GM13977 (cell line): Measurements from ENCODE around the gene LRCH1.

Experiments
- DNase-seq: peaks from one replicate; pipeline ENCODE4 v3.0.0; 2012; ENCODE audit warnings: low spot score
- in situ Hi-C: fragments of 300-500 bp; cut with MboI; formaldehyde crosslinking; loops from one replicate; pipeline ENCODE4 v1.12.0; 2022; ENCODE audit warnings: low sequenced_read_pairs, low pct_unique_long_range_greater_than_20kb, mixed read lengths, inconsistent platforms; ENCODE audit not compliant: unreplicated experiment
- TF ChIP-seq, protein P1 (sequence below): IDR thresholded peaks from 2 replicates; pipeline ENCODE4 v1.5.1; 2012; ENCODE audit warnings: mild to moderate bottlenecking, control low read depth; ENCODE audit not compliant: insufficient read depth; ENCODE audit errors: extremely low read depth, missing control alignments

Gene LRCH1

GRCh38 chr13:46717856-46718255 lies 164.9 kb downstream of the LRCH1 start:
- no peak for DNase-seq
- TF ChIP-seq, protein P1, sequence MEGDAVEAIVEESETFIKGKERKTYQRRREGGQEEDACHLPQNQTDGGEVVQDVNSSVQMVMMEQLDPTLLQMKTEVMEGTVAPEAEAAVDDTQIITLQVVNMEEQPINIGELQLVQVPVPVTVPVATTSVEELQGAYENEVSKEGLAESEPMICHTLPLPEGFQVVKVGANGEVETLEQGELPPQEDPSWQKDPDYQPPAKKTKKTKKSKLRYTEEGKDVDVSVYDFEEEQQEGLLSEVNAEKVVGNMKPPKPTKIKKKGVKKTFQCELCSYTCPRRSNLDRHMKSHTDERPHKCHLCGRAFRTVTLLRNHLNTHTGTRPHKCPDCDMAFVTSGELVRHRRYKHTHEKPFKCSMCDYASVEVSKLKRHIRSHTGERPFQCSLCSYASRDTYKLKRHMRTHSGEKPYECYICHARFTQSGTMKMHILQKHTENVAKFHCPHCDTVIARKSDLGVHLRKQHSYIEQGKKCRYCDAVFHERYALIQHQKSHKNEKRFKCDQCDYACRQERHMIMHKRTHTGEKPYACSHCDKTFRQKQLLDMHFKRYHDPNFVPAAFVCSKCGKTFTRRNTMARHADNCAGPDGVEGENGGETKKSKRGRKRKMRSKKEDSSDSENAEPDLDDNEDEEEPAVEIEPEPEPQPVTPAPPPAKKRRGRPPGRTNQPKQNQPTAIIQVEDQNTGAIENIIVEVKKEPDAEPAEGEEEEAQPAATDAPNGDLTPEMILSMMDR, result no peak
- in situ Hi-C loops, result no loop called here

DNA sequence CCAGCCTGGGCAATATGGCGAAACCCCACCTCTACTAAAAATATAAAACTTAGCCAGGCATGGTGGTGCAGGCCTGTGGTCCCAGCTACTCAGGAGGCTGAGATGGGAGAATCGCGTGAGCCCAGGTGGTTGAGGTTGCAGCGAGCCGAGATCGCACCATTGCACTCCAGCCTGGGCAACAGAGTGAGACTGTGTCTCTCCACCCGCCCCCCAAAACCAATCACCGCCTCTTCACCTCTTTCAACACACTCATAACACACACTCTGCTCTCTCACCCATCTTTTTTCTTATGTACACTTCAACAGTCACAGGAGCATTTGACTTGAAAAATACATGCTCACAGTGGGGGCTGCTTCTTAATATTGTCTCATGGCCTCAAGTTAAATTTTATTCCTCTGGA lies 167.2 kb downstream of the LRCH1 start:
- TF ChIP-seq, protein P1, result no peak
- peak; percentile 35 for DNase-seq
- in situ Hi-C loops, result loop anchor here (10.0 kb wide), 1 partner anchor 235 kb away; no protein-coding TSS in a partner anchor

DNA sequence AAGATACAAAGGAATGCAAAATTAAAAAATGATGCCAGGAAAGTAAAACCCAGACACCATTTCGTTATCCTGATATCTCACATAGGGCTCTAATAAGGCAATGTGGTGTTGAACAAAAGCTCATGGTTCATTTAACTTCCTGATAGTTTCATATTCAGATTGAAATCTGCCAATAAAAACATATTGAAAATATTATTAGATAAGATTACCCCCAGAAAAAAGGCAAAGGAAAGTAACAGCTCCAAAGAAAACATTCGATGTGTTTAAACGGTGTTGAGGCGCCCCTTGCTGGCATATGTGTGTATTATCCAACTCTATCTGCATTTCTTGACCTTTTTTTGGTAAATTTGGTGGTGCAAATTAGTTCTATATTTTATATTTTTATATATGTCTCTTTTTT lies 168.1 kb downstream of the LRCH1 start:
- TF ChIP-seq, protein P1, result peak; percentile 64
- in situ Hi-C loops, result loop anchor here (10.0 kb wide), 1 partner anchor 236 kb away; no protein-coding TSS in a partner anchor
- DNase-seq, result no peak

GRCh38 chr13:46726347-46726746 lies 173.4 kb downstream of the LRCH1 start:
- no peak for DNase-seq
- TF ChIP-seq, protein P1, result no peak
- in situ Hi-C loops, result loop anchor here (10.0 kb wide), 1 partner anchor 242 kb away; no protein-coding TSS in a partner anchor

DNA sequence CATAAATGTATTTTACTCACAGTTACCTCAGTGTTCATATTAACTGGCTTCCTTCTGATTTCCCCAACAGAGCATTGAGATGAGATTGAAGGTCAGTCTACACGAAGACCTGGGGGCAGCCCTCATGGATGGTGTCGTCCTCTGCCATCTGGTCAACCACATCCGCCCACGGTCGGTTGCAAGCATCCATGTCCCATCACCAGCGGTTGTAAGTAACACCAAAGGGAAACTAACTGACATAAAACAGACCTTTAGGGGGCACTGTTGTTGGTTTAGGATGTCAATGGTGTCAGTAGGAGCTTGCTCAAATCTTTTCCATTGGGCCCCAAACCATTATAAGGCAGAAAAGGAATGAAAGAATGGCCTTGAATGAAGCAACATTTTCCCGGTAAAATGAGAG lies 175.8 kb downstream of the LRCH1 start:
- TF ChIP-seq, protein P1, result peak; percentile 37
- in situ Hi-C loops, result loop anchor here (10.0 kb wide), 1 partner anchor 244 kb away; no protein-coding TSS in a partner anchor
- peak; percentile 12 for DNase-seq

- TF ChIP-seq, protein P1, result no peak
- in situ Hi-C loops, result no loop called here
- DNase-seq, result no peak
Measured at GRCh38 chr13:46731535-46731934, 178.6 kb downstream of the LRCH1 start.
